ENCODE results near the gene VWA5B2. TPM values are rescaled to one million over a fixed set of nuclear protein-coding genes. Genes with fewer than 3 reads are reported as not detected.

VWA5B2 gene
- total RNA-seq, 6 experiments from 2014 or later, result not detected

GRCh38 chr3:184272269-184272668, 42.9 kb downstream of the VWA5B2 start:
- Mint-ChIP-seq H3K4me1 (ENCODE audit: low read depth) (no peaks in the 10 kb centered on the region), H3K27me3 (ENCODE audit: insufficient read depth) (peaks cover 39% of the 10 kb centered on the region), H3K9me3 (peaks cover 2% of the 10 kb centered on the region; the same call in 1 of the 2 replicates), H3K27ac (no peak overlapping the region), H3K4me3 (no peak overlapping the region), H3K36me3 (ENCODE audit: low read depth) (no peaks in the 10 kb centered on the region)
- TF ChIP-seq, protein P1, sequence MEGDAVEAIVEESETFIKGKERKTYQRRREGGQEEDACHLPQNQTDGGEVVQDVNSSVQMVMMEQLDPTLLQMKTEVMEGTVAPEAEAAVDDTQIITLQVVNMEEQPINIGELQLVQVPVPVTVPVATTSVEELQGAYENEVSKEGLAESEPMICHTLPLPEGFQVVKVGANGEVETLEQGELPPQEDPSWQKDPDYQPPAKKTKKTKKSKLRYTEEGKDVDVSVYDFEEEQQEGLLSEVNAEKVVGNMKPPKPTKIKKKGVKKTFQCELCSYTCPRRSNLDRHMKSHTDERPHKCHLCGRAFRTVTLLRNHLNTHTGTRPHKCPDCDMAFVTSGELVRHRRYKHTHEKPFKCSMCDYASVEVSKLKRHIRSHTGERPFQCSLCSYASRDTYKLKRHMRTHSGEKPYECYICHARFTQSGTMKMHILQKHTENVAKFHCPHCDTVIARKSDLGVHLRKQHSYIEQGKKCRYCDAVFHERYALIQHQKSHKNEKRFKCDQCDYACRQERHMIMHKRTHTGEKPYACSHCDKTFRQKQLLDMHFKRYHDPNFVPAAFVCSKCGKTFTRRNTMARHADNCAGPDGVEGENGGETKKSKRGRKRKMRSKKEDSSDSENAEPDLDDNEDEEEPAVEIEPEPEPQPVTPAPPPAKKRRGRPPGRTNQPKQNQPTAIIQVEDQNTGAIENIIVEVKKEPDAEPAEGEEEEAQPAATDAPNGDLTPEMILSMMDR (IDR thresholded peaks at IDR 0.05), result no peak
- no peak for DNase-seq

GRCh38 chr3:184275381-184275701, 46.0 kb downstream of the VWA5B2 start:
- Mint-ChIP-seq H3K9me3 (no peaks in the 10 kb centered on the region), H3K27ac (no peak overlapping the region), H3K4me1 (ENCODE audit: low read depth) (no peaks in the 10 kb centered on the region), H3K4me3 (no peak overlapping the region), H3K36me3 (ENCODE audit: low read depth) (no peaks in the 10 kb centered on the region), H3K27me3 (ENCODE audit: insufficient read depth) (peaks cover 52% of the 10 kb centered on the region)
- no peak for DNase-seq
- TF ChIP-seq, protein P1 (IDR thresholded peaks at IDR 0.05), result no peak

- Mint-ChIP-seq H3K27me3 (ENCODE audit: insufficient read depth) (peaks cover 56% of the 10 kb centered on the region), H3K27ac (no peak within 1 kb of the TSS), H3K4me1 (ENCODE audit: low read depth) (no peaks in the 10 kb centered on the region), H3K36me3 (ENCODE audit: low read depth) (no peaks in the 10 kb centered on the region), H3K4me3 (no peak within 1 kb of the TSS), H3K9me3 (no peaks in the 10 kb centered on the region)
- DNase-seq, result no peak
- TF ChIP-seq, protein P1 (IDR thresholded peaks at IDR 0.05), result no peak
Observed at GRCh38 chr3:184275961-184276910, 46.9 kb downstream of the VWA5B2 start, which contains the start of gene ECE2. Gene ECE2 (plus strand): TSS chr3:184276022. CDS start chr3:184276154, 132 bp downstream.

GRCh38 chr3:184277366-184277765, 48.0 kb downstream of the VWA5B2 start:
- no peak for DNase-seq
- H3K9me3 Mint-ChIP-seq, result no peaks in the 10 kb centered on the region
- H3K4me3 Mint-ChIP-seq, result no peak overlapping the region
- TF ChIP-seq, protein P1 (IDR thresholded peaks at IDR 0.05), result no peak
- no peaks in the 10 kb centered on the region for H3K36me3 Mint-ChIP-seq (ENCODE audit: low read depth)
- H3K4me1 Mint-ChIP-seq (ENCODE audit: low read depth), result no peaks in the 10 kb centered on the region
- peaks cover 50% of the 10 kb centered on the region for H3K27me3 Mint-ChIP-seq (ENCODE audit: insufficient read depth)
- H3K27ac Mint-ChIP-seq, result no peak overlapping the region

GRCh38 chr3:184282941-184283340, 53.6 kb downstream of the VWA5B2 start:
- H3K9me3 Mint-ChIP-seq, result no peaks in the 10 kb centered on the region
- H3K36me3 Mint-ChIP-seq (ENCODE audit: low read depth), result no peaks in the 10 kb centered on the region
- H3K4me3 Mint-ChIP-seq, result no peak overlapping the region
- TF ChIP-seq, protein P1 (IDR thresholded peaks at IDR 0.05), result no peak
- no peaks in the 10 kb centered on the region for H3K4me1 Mint-ChIP-seq (ENCODE audit: low read depth)
- DNase-seq, result no peak
- H3K27me3 Mint-ChIP-seq (ENCODE audit: insufficient read depth), result peaks cover 54% of the 10 kb centered on the region
- no peak overlapping the region for H3K27ac Mint-ChIP-seq
